ENCODE data around the gene CD300LF. TPM values are rescaled to one million over a fixed set of nuclear protein-coding genes. Genes with fewer than 3 reads are reported as not detected.

The CD300LF gene
- total RNA-seq, 1 experiment from 2014 or later, result not detected

DNA sequence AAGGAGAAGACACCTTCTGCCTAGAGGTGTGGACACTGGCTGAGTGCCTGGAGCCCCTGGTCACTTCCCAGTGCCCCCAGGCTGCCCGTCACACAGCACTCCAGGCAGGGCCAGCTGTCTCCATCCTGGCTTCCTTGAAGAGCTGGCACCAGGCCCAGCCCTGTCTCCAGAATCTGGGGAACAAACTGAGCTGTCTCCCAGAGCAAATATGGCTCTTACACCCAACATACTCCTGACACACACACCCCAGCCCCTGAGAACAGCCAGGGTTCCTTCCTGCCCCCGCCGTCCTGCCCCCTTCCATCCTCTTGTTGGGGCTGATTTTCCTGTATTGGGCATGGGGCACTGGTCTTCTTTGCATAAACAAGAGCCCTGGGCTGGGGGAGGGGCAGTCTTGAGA lies 44.8 kb upstream of the CD300LF start:
- H3K79me2 ChIP-seq (ENCODE audit: low read length), result peaks cover 93% of the 10 kb centered on the region
- no peak overlapping the region for H3K27ac ChIP-seq (ENCODE audit: low read length)
- peaks cover 38% of the 10 kb centered on the region for H4K20me1 ChIP-seq (ENCODE audit: insufficient read depth, low read depth, low read length)
- H3K9me3 ChIP-seq (ENCODE audit: low read length), result no peaks in the 10 kb centered on the region
- H3K36me3 ChIP-seq (ENCODE audit: insufficient read depth, low read length), result no peaks in the 10 kb centered on the region
- no peaks in the 10 kb centered on the region for H3K9me2 ChIP-seq (replicated peaks; ENCODE audit: insufficient read depth, low read length)
- H3K27me3 ChIP-seq (ENCODE audit: low read length), result no peaks in the 10 kb centered on the region
- no peak for DNase-seq
- no peak overlapping the region for H3K9ac ChIP-seq (ENCODE audit: low read length)
- no peak overlapping the region for H2AFZ ChIP-seq (ENCODE audit: low read length)
- no peak overlapping the region for H3K4me3 ChIP-seq (ENCODE audit: low read length)
- H3K4me1 ChIP-seq (ENCODE audit: low read length), result peaks cover 33% of the 10 kb centered on the region
- H3K4me2 ChIP-seq (ENCODE audit: low read depth, low read length, poor library complexity, severe bottlenecking), result peak overlapping the region; percentile 15

GRCh38 chr17:74756891-74757290 lies 44.2 kb upstream of the CD300LF start:
- DNase-seq, result no peak
- Histone ChIP-seq H4K20me1 (ENCODE audit: insufficient read depth, low read depth, low read length) (peaks cover 38% of the 10 kb centered on the region), H2AFZ (ENCODE audit: low read length) (no peak overlapping the region), H3K9me3 (ENCODE audit: low read length) (no peaks in the 10 kb centered on the region), H3K36me3 (ENCODE audit: insufficient read depth, low read length) (no peaks in the 10 kb centered on the region), H3K27me3 (ENCODE audit: low read length) (no peaks in the 10 kb centered on the region), H3K4me3 (ENCODE audit: low read length) (no peak overlapping the region), H3K27ac (ENCODE audit: low read length) (no peak overlapping the region), H3K4me1 (ENCODE audit: low read length) (peaks cover 33% of the 10 kb centered on the region), H3K9ac (ENCODE audit: low read length) (no peak overlapping the region), H3K9me2 (replicated peaks; ENCODE audit: insufficient read depth, low read length) (no peaks in the 10 kb centered on the region), H3K4me2 (ENCODE audit: low read depth, low read length, poor library complexity, severe bottlenecking) (peak overlapping the region; percentile 15), H3K79me2 (ENCODE audit: low read length) (peaks cover 98% of the 10 kb centered on the region)

- DNase-seq, result no peak
- no peak overlapping the region for H3K27ac ChIP-seq (ENCODE audit: low read length)
- H3K4me2 ChIP-seq (ENCODE audit: low read depth, low read length, poor library complexity, severe bottlenecking), result no peak overlapping the region
- H2AFZ ChIP-seq (ENCODE audit: low read length), result no peak overlapping the region
- no peaks in the 10 kb centered on the region for H3K27me3 ChIP-seq (ENCODE audit: low read length)
- H4K20me1 ChIP-seq (ENCODE audit: insufficient read depth, low read depth, low read length), result peaks cover 42% of the 10 kb centered on the region
- peaks cover 42% of the 10 kb centered on the region for H3K4me1 ChIP-seq (ENCODE audit: low read length)
- H3K36me3 ChIP-seq (ENCODE audit: insufficient read depth, low read length), result peaks cover 7% of the 10 kb centered on the region; the same call in 1 of the 2 replicates
- no peak overlapping the region for H3K4me3 ChIP-seq (ENCODE audit: low read length)
- H3K9me3 ChIP-seq (ENCODE audit: low read length), result no peaks in the 10 kb centered on the region
- no peak overlapping the region for H3K9ac ChIP-seq (ENCODE audit: low read length)
- H3K79me2 ChIP-seq (ENCODE audit: low read length), result peaks cover 98% of the 10 kb centered on the region
- no peaks in the 10 kb centered on the region for H3K9me2 ChIP-seq (replicated peaks; ENCODE audit: insufficient read depth, low read length)
These were observed 42.8 kb upstream of the CD300LF start for GRCh38 chr17:74755533-74755932.

DNA sequence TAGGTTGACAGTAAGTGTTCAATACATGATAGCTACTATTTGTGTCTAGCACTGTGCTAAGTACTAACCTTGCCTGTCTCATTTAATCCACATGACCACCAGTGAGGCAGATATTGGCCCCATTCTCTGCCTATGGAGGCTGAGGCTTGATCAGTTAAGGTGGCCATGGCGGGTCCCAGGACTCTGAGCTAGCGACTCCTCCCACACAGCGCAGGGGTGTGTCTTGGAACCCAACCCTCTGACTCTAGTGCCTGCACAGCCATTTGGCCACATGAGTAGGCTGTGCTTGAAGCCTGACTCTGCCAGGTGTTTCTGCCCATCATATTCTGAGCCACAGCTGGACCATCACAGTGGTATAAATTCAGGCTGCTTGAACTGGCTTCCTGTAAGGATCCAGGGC lies 42.1 kb upstream of the CD300LF start:
- Histone ChIP-seq H3K9me2 (replicated peaks; ENCODE audit: insufficient read depth, low read length) (no peaks in the 10 kb centered on the region), H3K27me3 (ENCODE audit: low read length) (no peaks in the 10 kb centered on the region), H3K9ac (ENCODE audit: low read length) (no peak overlapping the region), H3K79me2 (ENCODE audit: low read length) (peaks cover 98% of the 10 kb centered on the region), H4K20me1 (ENCODE audit: insufficient read depth, low read depth, low read length) (peaks cover 41% of the 10 kb centered on the region), H3K4me2 (ENCODE audit: low read depth, low read length, poor library complexity, severe bottlenecking) (no peak overlapping the region), H2AFZ (ENCODE audit: low read length) (no peak overlapping the region), H3K4me3 (ENCODE audit: low read length) (no peak overlapping the region), H3K27ac (ENCODE audit: low read length) (no peak overlapping the region), H3K9me3 (ENCODE audit: low read length) (no peaks in the 10 kb centered on the region), H3K36me3 (ENCODE audit: insufficient read depth, low read length) (peaks cover 7% of the 10 kb centered on the region; the same call in 1 of the 2 replicates), H3K4me1 (ENCODE audit: low read length) (peaks cover 48% of the 10 kb centered on the region)
- no peak for DNase-seq

DNA sequence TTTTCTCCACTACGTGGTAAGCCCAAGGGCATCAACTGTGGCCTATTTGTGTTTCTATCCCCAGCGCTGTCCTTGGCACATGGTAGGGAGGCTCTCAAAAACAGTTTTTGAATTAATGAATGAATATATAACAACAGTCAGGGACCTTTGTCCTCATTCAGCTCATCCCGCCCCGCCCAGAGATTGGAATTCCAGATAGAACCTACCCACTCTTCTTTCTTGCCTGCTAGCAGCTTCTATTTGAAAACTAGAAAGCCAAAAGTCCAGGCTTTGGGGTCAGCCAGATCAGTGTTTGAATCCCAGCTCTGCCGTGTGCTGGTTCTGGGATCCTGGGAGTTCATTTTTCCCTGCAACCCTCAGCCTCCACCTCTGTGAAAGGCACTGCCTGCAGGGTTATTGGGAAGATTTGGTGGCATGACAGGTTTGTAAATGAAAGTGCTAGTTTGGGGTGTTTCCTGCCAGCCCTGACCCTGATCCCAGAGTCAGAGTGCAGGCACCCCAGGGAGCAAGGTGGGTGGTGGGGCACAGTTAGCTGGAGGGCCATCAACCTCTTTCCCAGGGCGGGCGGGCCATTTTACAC lies 40.2 kb upstream of the CD300LF start:
- Histone ChIP-seq H3K27ac (ENCODE audit: low read length) (no peak overlapping the region), H3K9me3 (ENCODE audit: low read length) (no peaks in the 10 kb centered on the region), H3K27me3 (ENCODE audit: low read length) (no peaks in the 10 kb centered on the region), H3K4me2 (ENCODE audit: low read depth, low read length, poor library complexity, severe bottlenecking) (no peak overlapping the region), H2AFZ (ENCODE audit: low read length) (no peak overlapping the region), H3K9me2 (replicated peaks; ENCODE audit: insufficient read depth, low read length) (no peaks in the 10 kb centered on the region), H3K36me3 (ENCODE audit: insufficient read depth, low read length) (peaks cover 7% of the 10 kb centered on the region; the same call in 1 of the 2 replicates), H3K79me2 (ENCODE audit: low read length) (peaks cover 92% of the 10 kb centered on the region), H3K4me3 (ENCODE audit: low read length) (no peak overlapping the region), H3K4me1 (ENCODE audit: low read length) (peaks cover 43% of the 10 kb centered on the region), H3K9ac (ENCODE audit: low read length) (no peak overlapping the region), H4K20me1 (ENCODE audit: insufficient read depth, low read depth, low read length) (peaks cover 31% of the 10 kb centered on the region)
- DNase-seq, result no peak

GRCh38 chr17:74752415-74752814 lies 39.7 kb upstream of the CD300LF start:
- Histone ChIP-seq H4K20me1 (ENCODE audit: insufficient read depth, low read depth, low read length) (peaks cover 28% of the 10 kb centered on the region), H3K4me3 (ENCODE audit: low read length) (no peak overlapping the region), H3K4me1 (ENCODE audit: low read length) (peaks cover 41% of the 10 kb centered on the region), H2AFZ (ENCODE audit: low read length) (no peak overlapping the region), H3K36me3 (ENCODE audit: insufficient read depth, low read length) (peaks cover 7% of the 10 kb centered on the region; the same call in 1 of the 2 replicates), H3K4me2 (ENCODE audit: low read depth, low read length, poor library complexity, severe bottlenecking) (no peak overlapping the region), H3K9me3 (ENCODE audit: low read length) (no peaks in the 10 kb centered on the region), H3K27ac (ENCODE audit: low read length) (no peak overlapping the region), H3K9ac (ENCODE audit: low read length) (no peak overlapping the region), H3K27me3 (ENCODE audit: low read length) (no peaks in the 10 kb centered on the region), H3K9me2 (replicated peaks; ENCODE audit: insufficient read depth, low read length) (no peaks in the 10 kb centered on the region), H3K79me2 (ENCODE audit: low read length) (peaks cover 87% of the 10 kb centered on the region)
- DNase-seq, result no peak

DNA sequence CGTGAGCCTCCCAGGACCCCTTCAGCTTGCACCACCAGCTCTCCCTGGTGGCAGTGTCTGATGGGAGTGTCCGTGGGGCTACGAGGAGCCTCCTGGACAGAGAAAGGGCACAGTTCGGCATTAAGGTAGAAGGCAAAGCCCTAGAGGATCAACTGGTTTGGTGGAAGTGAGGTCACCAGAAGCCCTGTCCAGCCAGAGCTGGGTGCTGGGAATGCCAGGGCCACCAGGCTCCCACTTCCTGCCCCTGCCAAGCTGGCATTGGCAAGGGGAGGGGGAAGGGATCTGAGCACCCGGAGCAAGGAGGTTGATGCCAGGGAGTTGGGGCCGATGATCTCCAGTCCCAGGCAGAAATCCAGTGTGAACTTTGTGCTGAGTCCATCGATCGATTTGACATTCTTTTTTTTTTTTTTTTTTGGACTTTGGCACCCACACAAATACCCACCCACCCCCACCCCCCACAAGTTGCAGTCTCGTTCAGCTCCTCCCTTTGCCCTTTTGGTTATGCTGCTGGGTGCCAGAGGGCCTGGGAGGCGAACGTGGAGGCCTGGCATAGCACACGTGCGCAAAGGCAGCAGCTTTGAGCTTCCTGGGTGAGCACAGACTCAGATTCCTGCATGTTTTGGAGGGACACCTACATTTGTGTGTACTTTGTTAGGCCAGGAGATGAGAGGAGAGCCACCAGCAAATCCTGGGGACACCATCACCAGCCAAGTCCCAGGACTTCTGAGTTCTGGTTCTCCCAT lies 37.8 kb upstream of the CD300LF start:
- Histone ChIP-seq H2AFZ (ENCODE audit: low read length) (no peak overlapping the region), H3K9ac (ENCODE audit: low read length) (peak overlapping the region; percentile 99), H3K4me2 (ENCODE audit: low read depth, low read length, poor library complexity, severe bottlenecking) (peak overlapping the region; percentile 93), H3K9me3 (ENCODE audit: low read length) (no peaks in the 10 kb centered on the region), H3K27ac (ENCODE audit: low read length) (no peak overlapping the region), H4K20me1 (ENCODE audit: insufficient read depth, low read depth, low read length) (peaks cover 22% of the 10 kb centered on the region), H3K4me3 (ENCODE audit: low read length) (peak overlapping the region; percentile 99), H3K79me2 (ENCODE audit: low read length) (peaks cover 69% of the 10 kb centered on the region), H3K36me3 (ENCODE audit: insufficient read depth, low read length) (peaks cover 7% of the 10 kb centered on the region; the same call in 1 of the 2 replicates), H3K9me2 (replicated peaks; ENCODE audit: insufficient read depth, low read length) (no peaks in the 10 kb centered on the region), H3K4me1 (ENCODE audit: low read length) (peaks cover 28% of the 10 kb centered on the region), H3K27me3 (ENCODE audit: low read length) (no peaks in the 10 kb centered on the region)
- no peak for DNase-seq

DNA sequence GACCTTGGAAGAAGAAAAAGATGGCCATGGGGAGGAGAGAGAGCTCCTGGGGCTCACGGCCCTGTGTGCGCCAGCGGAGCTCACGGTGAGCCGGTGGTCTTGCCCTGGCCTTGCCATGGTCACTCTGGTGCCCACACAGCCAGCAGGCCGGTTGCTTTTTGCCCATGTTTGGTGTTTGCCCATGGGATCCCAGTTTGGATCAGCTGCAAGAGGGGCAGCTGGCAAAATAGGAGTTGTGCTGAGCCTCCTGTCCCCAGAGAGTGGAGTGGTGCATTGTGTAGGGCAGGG lies 37.3 kb upstream of the CD300LF start:
- H3K27ac ChIP-seq (ENCODE audit: low read length), result no peak overlapping the region
- no peaks in the 10 kb centered on the region for H3K27me3 ChIP-seq (ENCODE audit: low read length)
- H3K4me2 ChIP-seq (ENCODE audit: low read depth, low read length, poor library complexity, severe bottlenecking), result peak overlapping the region; percentile 93
- H3K4me1 ChIP-seq (ENCODE audit: low read length), result peaks cover 24% of the 10 kb centered on the region
- no peaks in the 10 kb centered on the region for H3K9me2 ChIP-seq (replicated peaks; ENCODE audit: insufficient read depth, low read length)
- H3K4me3 ChIP-seq (ENCODE audit: low read length), result peak overlapping the region; percentile 99
- no peaks in the 10 kb centered on the region for H3K9me3 ChIP-seq (ENCODE audit: low read length)
- no peak for DNase-seq
- peaks cover 7% of the 10 kb centered on the region; the same call in 1 of the 2 replicates for H3K36me3 ChIP-seq (ENCODE audit: insufficient read depth, low read length)
- H2AFZ ChIP-seq (ENCODE audit: low read length), result no peak overlapping the region
- H3K9ac ChIP-seq (ENCODE audit: low read length), result peak overlapping the region; percentile 99
- peaks cover 64% of the 10 kb centered on the region for H3K79me2 ChIP-seq (ENCODE audit: low read length)
- H4K20me1 ChIP-seq (ENCODE audit: insufficient read depth, low read depth, low read length), result peaks cover 22% of the 10 kb centered on the region
